Measurements from ENCODE around the gene GTF2A2.
"Not testable (repeated sequence)": the region's sequence is repeated elsewhere in the genome, so short reads cannot be mapped to it uniquely, and the experiment has no call there.

The GTF2A2 gene

GRCh38 chr15:59668556-59668955 lies 11.2 kb upstream of the GTF2A2 start:
- no peak for DNase-seq

- DNase-seq: no peak
Measured at GRCh38 chr15:59662260-59662659, 4.9 kb upstream of the GTF2A2 start.

GRCh38 chr15:59659366-59659765 lies 2.1 kb upstream of the GTF2A2 start:
- no peak for DNase-seq

GRCh38 chr15:59657635-59658125 lies 365 bp upstream of the GTF2A2 start:
- DNase-seq: no peak

- no peak for DNase-seq
Measured at GRCh38 chr15:59654046-59654445, 3.3 kb downstream of the GTF2A2 start.

- DNase-seq: no peak
Measured at GRCh38 chr15:59649603-59650002, 7.7 kb downstream of the GTF2A2 start.

- DNase-seq: no peak
Measured at GRCh38 chr15:59647085-59647484, 10.2 kb downstream of the GTF2A2 start.

GRCh38 chr15:59646277-59646676 lies 11.0 kb downstream of the GTF2A2 start:
- DNase-seq: no peak

GRCh38 chr15:59645812-59646211 lies 11.5 kb downstream of the GTF2A2 start:
- not testable (repeated sequence) for DNase-seq

GRCh38 chr15:59644756-59645155 lies 12.6 kb downstream of the GTF2A2 start:
- no peak for DNase-seq

GRCh38 chr15:59642351-59642750 lies 15.0 kb downstream of the GTF2A2 start:
- DNase-seq: no peak

- DNase-seq: not testable (repeated sequence)
Measured at GRCh38 chr15:59637507-59637906, 19.8 kb downstream of the GTF2A2 start.

- no peak for DNase-seq
Measured at GRCh38 chr15:59636184-59636583, 21.1 kb downstream of the GTF2A2 start.

- DNase-seq: no peak
Measured at GRCh38 chr15:59632714-59633113, 24.6 kb downstream of the GTF2A2 start.

GRCh38 chr15:59622289-59622688 lies 35.0 kb downstream of the GTF2A2 start:
- DNase-seq: no peak

- no peak for DNase-seq
Measured at GRCh38 chr15:59618406-59618805, 38.9 kb downstream of the GTF2A2 start.

GRCh38 chr15:59616379-59616778 lies 40.9 kb downstream of the GTF2A2 start:
- DNase-seq: peak; percentile 90

GRCh38 chr15:59615661-59616060 lies 41.7 kb downstream of the GTF2A2 start:
- DNase-seq: no peak

- DNase-seq: no peak
Measured at GRCh38 chr15:59614153-59614552, 43.2 kb downstream of the GTF2A2 start.

- peak; percentile 98 for DNase-seq
Measured at GRCh38 chr15:59611276-59612260, 45.7 kb downstream of the GTF2A2 start, which contains the start of gene GCNT3. GCNT3 (plus strand) TSS chr15:59611783; CDS start chr15:59618239, 6,456 bp downstream.

GRCh38 chr15:59609730-59610712 lies 47.3 kb downstream of the GTF2A2 start:
- DNase-seq: no peak

- no peak for DNase-seq
Measured at GRCh38 chr15:59605994-59606393, 51.3 kb downstream of the GTF2A2 start.

GRCh38 chr15:59598461-59598860 lies 58.9 kb downstream of the GTF2A2 start:
- DNase-seq: no peak

Measured in kidney glomerular epithelial cell (primary cell).